ENCODE data around the gene TEX19.

Gene TEX19

GRCh38 chr17:82391496-82392066 lies 32.5 kb downstream of the TEX19 start:
- DNase-seq = no peak

GRCh38 chr17:82392209-82392920 lies 33.3 kb downstream of the TEX19 start:
- no peak for DNase-seq

DNA sequence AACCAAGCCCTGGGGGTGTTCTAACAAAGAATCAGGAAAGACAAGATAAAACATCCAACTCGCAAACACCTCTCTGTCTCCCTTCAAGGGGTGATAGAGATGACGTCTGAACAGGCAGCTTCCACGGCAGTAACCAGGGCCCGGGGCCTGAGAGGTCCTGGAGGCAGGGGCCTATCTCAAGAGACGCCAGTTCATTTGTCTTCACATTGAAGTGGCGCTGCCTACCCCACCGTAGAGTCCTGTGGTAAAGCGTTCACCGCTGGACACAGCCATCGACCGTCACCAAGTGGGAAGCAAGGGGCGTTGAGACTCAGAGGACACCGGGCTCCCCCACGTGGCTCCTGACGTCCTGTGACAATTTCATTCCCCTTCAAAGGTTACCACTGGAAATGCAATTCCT lies 33.9 kb downstream of the TEX19 start:
- DNase-seq = no peak

- DNase-seq = no peak
Observed at GRCh38 chr17:82394278-82394677, 35.2 kb downstream of the TEX19 start.

DNA sequence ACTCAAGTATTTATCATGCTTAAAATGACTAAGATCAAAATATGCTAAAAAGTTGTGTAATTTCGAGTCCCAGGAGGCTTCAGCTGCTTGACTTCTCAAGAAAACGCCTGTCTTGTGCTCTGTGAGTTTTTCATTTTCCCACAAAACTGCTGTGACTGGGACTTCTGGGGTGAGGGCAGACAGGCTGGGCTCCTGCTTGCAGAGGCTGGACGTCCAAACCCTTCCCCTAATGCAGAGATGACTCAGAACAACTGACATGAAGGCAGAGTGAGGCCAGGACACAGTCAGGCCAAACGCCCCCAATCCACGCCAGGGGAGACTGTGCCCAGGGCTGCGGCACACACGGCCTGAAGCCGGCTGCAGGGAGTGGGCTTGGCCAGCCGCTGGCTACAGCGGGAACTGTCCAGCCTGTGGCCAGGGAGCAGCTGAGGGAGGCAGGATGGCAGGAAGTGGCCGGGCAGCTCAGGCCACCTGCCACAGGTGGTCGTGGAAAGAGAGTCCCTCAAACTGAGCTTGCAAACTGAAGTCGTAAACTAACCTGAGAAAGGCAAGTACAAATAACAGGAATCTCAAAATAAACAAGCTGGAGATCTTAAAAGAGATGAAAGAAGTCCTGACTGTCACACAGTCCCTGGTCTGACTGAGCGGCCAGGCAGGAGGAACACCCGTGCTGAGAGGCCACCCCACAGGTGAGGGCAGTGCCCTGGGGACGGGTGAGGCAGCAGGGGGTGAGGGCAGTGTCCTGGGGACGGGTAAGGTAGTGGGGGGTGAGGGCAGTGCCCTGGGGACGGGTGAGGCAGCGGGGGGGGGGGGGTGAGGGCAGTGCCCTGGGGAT lies 37.8 kb downstream of the TEX19 start:
- DNase-seq = no peak

DNA sequence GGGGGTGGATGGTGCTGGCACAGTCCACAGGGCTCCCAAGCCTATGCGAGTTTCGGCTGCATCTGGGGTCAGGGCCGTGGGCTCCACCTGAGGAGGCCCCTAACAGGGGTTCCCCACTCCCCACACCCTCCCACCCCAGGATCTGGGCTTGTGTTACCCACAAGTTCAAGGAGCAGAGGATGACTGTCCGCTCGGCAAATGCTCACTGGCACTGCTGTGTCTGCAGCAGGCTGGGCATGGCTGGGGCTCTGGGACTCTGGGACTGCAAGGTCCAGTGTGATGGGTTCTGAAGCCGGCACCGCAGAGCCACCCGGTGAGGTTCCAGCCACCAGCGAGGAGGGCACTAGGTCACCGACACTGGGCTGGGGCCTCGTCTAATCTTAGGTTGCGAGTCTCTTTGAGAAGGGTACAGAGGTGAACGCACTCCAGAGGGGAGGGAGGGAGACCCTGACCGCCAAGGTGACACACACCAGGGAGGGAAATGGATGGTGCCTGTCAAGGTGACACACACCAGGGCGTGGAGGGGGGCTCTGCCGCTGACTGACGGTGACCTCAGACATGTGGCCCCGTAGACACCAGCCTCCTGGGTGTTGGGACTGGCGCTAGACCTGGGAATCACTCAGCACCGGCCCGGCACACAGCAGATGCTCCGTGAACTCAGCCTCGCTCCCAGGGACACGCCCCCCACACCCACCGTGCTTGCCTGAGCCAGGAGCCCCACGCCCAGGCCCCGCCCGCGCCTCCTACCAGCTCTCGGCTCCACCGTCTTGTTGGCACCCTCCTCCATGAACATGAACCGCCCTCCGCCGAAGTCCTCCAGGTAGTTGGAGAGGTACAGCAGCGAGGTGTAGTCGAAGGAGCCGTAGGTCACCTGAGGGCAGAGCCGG lies 38.6 kb downstream of the TEX19 start:
- DNase-seq = no peak

- no peak for DNase-seq
Observed at GRCh38 chr17:82399041-82399441, 40.0 kb downstream of the TEX19 start.

DNA sequence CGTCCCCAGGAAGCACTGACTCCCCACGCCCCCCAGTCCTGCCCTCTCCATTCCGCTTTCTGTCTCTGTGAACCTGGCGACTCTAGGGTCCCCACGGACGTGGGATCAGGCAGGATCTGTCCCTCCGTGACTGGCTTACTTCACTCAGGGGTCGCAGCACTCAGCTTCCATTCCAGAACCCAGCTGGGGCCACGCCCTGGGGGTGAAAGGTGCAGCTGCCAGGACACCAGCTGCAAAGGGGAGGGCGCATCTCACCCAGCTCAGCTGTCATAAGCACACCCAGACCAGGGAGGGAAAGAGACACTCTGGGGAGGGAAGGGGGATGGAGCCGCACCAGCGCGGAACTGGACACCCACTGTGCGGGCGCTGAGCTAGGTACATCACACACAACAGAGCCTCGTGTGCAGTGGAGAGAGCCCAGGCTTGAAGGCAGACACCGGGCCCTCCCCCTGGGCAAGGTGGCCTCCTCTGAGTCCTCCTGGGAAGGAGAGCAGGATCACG lies 40.6 kb downstream of the TEX19 start:
- DNase-seq = no peak

DNA sequence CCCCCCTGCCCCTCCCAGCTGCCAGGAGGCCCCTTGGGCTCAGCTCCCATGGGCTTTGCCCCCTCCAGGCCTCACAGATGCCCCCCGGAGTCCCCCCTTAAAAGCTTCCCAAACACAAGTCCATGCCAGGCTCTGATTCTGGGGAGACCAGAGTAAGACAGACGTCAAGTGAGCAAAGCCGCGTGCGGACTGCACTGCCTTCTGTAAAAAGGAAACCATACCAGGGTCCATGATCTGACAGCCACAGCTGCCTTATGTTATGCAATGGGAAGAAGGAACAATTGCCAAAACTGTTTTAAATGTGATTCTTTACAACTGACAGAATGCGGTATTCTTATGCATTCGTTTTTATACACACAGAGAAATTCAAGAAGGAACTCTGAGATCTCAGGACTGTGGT lies 41.2 kb downstream of the TEX19 start:
- no peak for DNase-seq

GRCh38 chr17:82400830-82401229 lies 41.8 kb downstream of the TEX19 start:
- peak; percentile 24 to 56 for DNase-seq

DNA sequence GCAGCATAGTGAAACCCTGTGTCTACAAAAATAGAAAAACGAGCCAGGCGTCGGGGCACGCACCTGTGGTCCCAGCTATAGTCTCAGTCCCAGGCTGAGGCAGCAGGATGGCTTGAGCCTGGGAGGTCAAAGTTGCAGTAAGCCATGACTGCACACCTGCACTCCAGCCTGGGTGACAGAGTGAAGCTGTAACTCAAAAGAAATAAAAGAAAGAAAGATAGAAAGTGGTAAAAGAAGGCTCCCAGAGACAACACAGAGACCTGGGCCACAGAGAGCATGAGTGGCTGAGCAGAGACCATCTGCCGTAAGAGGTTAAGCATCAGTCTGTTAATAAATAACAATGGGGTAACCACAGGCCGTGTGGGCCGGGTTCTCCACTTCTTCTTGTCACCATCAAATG lies 43.8 kb downstream of the TEX19 start:
- no peak for DNase-seq

GRCh38 chr17:82403662-82404660 lies 44.9 kb downstream of the TEX19 start:
- no peak for DNase-seq

GRCh38 chr17:82405051-82405450 lies 46.0 kb downstream of the TEX19 start:
- DNase-seq = no peak

- no peak for DNase-seq
Observed at GRCh38 chr17:82406131-82406671, 47.2 kb downstream of the TEX19 start.

GRCh38 chr17:82407255-82407654 lies 48.2 kb downstream of the TEX19 start:
- peak in 1 of 2 donors; percentile 12 for DNase-seq

GRCh38 chr17:82408288-82408937 lies 49.4 kb downstream of the TEX19 start:
- DNase-seq = no peak

- DNase-seq = no peak
Observed at GRCh38 chr17:82408938-82409318, 49.9 kb downstream of the TEX19 start.

GRCh38 chr17:82410014-82410716 lies 51.1 kb downstream of the TEX19 start:
- DNase-seq = no peak

DNA sequence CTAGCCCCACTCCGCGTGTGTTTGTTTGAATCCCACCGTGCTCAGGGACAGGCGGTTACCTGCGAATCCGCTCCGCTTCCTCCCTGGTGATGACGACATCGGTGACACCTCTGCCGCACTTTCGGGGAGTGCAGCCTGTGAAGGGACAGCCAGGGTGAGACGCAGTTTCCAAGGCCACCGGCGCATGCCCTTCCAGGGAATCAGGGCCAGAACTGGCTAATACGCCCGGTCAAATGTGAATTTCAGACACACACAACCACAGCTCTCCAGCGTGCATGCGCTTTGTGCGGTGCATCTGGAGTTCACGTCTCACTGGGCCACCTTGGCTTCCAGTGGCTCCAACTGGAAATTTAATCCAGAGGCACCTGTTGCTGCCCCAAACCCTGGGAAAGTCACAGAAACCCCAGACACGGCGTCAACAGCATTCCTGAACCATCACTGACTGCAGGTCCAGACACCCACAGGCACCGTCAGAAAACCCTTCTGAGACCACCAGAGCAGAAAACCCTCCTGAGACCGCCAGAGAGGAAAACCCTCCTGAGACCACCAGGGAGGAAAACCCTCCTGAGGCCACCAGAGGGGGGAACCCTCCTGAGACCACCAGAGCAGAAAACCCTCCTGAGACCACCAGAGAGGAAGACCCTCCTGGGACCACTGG lies 52.5 kb downstream of the TEX19 start:
- no peak for DNase-seq
